ENCODE data around the gene SLC22A5.
A peak's percentile ranks its signal among the peaks of the same experiment; 100 is the strongest.

- TF ChIP-seq CTCF (IDR thresholded peaks at IDR 0.05; ENCODE audit: low read length) (peak; percentile 82), EZH2 (optimal IDR thresholded peaks at IDR 0.05; ENCODE audit: low read depth, low read length) (no peak)
Measured at GRCh38 chr5:132426525-132427138, 57.1 kb downstream of the SLC22A5 start.

All from MM.1S (cell line).